KMS-11 (cell line): ENCODE data around the gene COL18A1.

ENCODE experiments used
- H2AFZ ChIP-seq: fragments of 200-600 bp; sonication (generic); 2 replicates; pipeline ENCODE4 v1.6.1; 2016; ENCODE audit warnings: antibody characterized with exemption, mixed run types, low read depth
- H3K27ac ChIP-seq: fragments of 200-600 bp; sonication (generic); 2 replicates; pipeline ENCODE4 v1.6.1; 2016; ENCODE audit warnings: mild to moderate bottlenecking, mixed run types
- H3K27me3 ChIP-seq: fragments of 200-600 bp; sonication (generic); 2 replicates; pipeline ENCODE4 v1.6.1; 2017; ENCODE audit warnings: mild to moderate bottlenecking, low read depth, mixed run types, moderate library complexity; ENCODE audit not compliant: insufficient read depth
- H3K36me3 ChIP-seq: fragments of 200-600 bp; sonication (generic); 2 replicates; pipeline ENCODE4 v1.6.1; 2017; ENCODE audit warnings: mild to moderate bottlenecking, mixed run types; ENCODE audit not compliant: insufficient read depth
- H3K4me1 ChIP-seq: fragments of 200-600 bp; sonication (generic); 2 replicates; pipeline ENCODE4 v1.6.1; 2016; ENCODE audit warnings: mild to moderate bottlenecking, low read depth, mixed run types; ENCODE audit not compliant: poor library complexity, severe bottlenecking
- H3K4me2 ChIP-seq: fragments of 200-600 bp; sonication (generic); 2 replicates; pipeline ENCODE4 v1.7.0; 2016; ENCODE audit warnings: mild to moderate bottlenecking, mixed run types
- H3K4me3 ChIP-seq: fragments of 200-600 bp; sonication (generic); IDR thresholded peaks from 2 replicates; pipeline ENCODE4 v1.6.1; 2017; ENCODE audit warnings: low read depth, low read length, mixed read lengths; ENCODE audit not compliant: insufficient read depth
- H3K79me2 ChIP-seq: fragments of 200-600 bp; sonication (generic); 2 replicates; pipeline ENCODE4 v1.6.1; 2016; ENCODE audit warnings: low read depth, mixed run types; ENCODE audit not compliant: insufficient read depth
- H3K9ac ChIP-seq: fragments of 200-600 bp; sonication (generic); 2 replicates; pipeline ENCODE4 v1.6.1; 2016; ENCODE audit warnings: mild to moderate bottlenecking, mixed run types
- H4K20me1 ChIP-seq: fragments of 200-600 bp; sonication (generic); 2 replicates; pipeline ENCODE4 v1.6.1; 2016; ENCODE audit warnings: mild to moderate bottlenecking, mixed run types; ENCODE audit not compliant: insufficient read depth
- CTCF ChIP-seq: fragments of 200-600 bp; sonication (generic); conservative IDR thresholded peaks from 2 replicates; pipeline ENCODE4 v1.6.1; 2017; ENCODE audit warnings: low read depth, mild to moderate bottlenecking, antibody characterized with exemption, low read length, moderate library complexity, mixed read lengths

The COL18A1 gene

GRCh38 chr21:45493401-45494001, 88.5 kb downstream of the COL18A1 start:
- no peak overlapping the region for H3K27ac ChIP-seq
- H3K36me3 ChIP-seq, result no peaks in the 10 kb centered on the region
- H3K79me2 ChIP-seq, result no peaks in the 10 kb centered on the region
- peaks cover 54% of the 10 kb centered on the region for H3K27me3 ChIP-seq
- no peaks in the 10 kb centered on the region for H3K4me1 ChIP-seq
- no peak overlapping the region for H3K9ac ChIP-seq
- no peak overlapping the region for H2AFZ ChIP-seq
- TF ChIP-seq CTCF, result no peak
- H4K20me1 ChIP-seq, result no peaks in the 10 kb centered on the region
- H3K4me3 ChIP-seq, result no peak overlapping the region
- H3K4me2 ChIP-seq, result no peak overlapping the region

GRCh38 chr21:45494135-45494850, 89.3 kb downstream of the COL18A1 start:
- TF ChIP-seq CTCF, result no peak
- Histone ChIP-seq H3K36me3 (no peaks in the 10 kb centered on the region), H3K4me2 (no peak overlapping the region)

GRCh38 chr21:45494851-45495680, 90.1 kb downstream of the COL18A1 start:
- no peak for TF ChIP-seq CTCF
- Histone ChIP-seq H3K4me1 (no peaks in the 10 kb centered on the region), H3K36me3 (no peaks in the 10 kb centered on the region), H3K27ac (no peak overlapping the region), H4K20me1 (no peaks in the 10 kb centered on the region), H3K4me3 (no peak overlapping the region), H3K9ac (no peak overlapping the region), H3K79me2 (no peaks in the 10 kb centered on the region), H3K4me2 (no peak overlapping the region), H3K27me3 (peaks cover 50% of the 10 kb centered on the region), H2AFZ (no peak overlapping the region)

More at GRCh38 chr21:45494135-45494850, 89.3 kb downstream of the COL18A1 start:
- Histone ChIP-seq H3K27me3 (peaks cover 50% of the 10 kb centered on the region), H2AFZ (no peak overlapping the region), H3K9ac (no peak overlapping the region), H3K4me3 (no peak overlapping the region), H3K4me1 (no peaks in the 10 kb centered on the region), H3K79me2 (no peaks in the 10 kb centered on the region), H3K27ac (no peak overlapping the region), H4K20me1 (no peaks in the 10 kb centered on the region)

GRCh38 chr21:45496151-45496967, 91.4 kb downstream of the COL18A1 start:
- H3K4me3 ChIP-seq, result no peak overlapping the region
- H2AFZ ChIP-seq, result no peak overlapping the region
- no peak overlapping the region for H3K9ac ChIP-seq
- H3K36me3 ChIP-seq, result no peaks in the 10 kb centered on the region
- no peak for TF ChIP-seq CTCF
- peaks cover 43% of the 10 kb centered on the region for H3K27me3 ChIP-seq
- H4K20me1 ChIP-seq, result no peaks in the 10 kb centered on the region
- H3K79me2 ChIP-seq, result no peaks in the 10 kb centered on the region
- no peaks in the 10 kb centered on the region for H3K4me1 ChIP-seq
- no peak overlapping the region for H3K27ac ChIP-seq
- no peak overlapping the region for H3K4me2 ChIP-seq
